NCI-H526 (cell line): ENCODE data around the gene NRP2.

Experiments
- DNase-seq, 2 experiments: peaks; one replicate each; lab custom pipeline; 2025; lab: John Stamatoyannopoulos, UW

NRP2 gene

GRCh38 chr2:205730701-205731582, 48.6 kb downstream of the NRP2 start:
- DNase-seq: peak; percentile 68 to 81

GRCh38 chr2:205731583-205731981, 49.3 kb downstream of the NRP2 start:
- no peak for DNase-seq

GRCh38 chr2:205732314-205732713, 50.0 kb downstream of the NRP2 start:
- no peak for DNase-seq

GRCh38 chr2:205733082-205733481, 50.8 kb downstream of the NRP2 start:
- DNase-seq: no peak

GRCh38 chr2:205733648-205734047, 51.3 kb downstream of the NRP2 start:
- DNase-seq: no peak

- no peak for DNase-seq
These were observed 52.2 kb downstream of the NRP2 start for GRCh38 chr2:205734436-205735037.

GRCh38 chr2:205738117-205738968, 56.0 kb downstream of the NRP2 start:
- no peak for DNase-seq

- DNase-seq: no peak
These were observed 57.3 kb downstream of the NRP2 start for GRCh38 chr2:205739620-205740019.

GRCh38 chr2:205740381-205740780, 58.1 kb downstream of the NRP2 start:
- no peak for DNase-seq

GRCh38 chr2:205741256-205741978, 59.1 kb downstream of the NRP2 start:
- DNase-seq: no peak

GRCh38 chr2:205743137-205743536, 60.8 kb downstream of the NRP2 start:
- no peak for DNase-seq

- no peak for DNase-seq
These were observed 61.8 kb downstream of the NRP2 start for GRCh38 chr2:205744074-205744591.

- no peak for DNase-seq
These were observed 63.5 kb downstream of the NRP2 start for GRCh38 chr2:205745661-205746419.

GRCh38 chr2:205746420-205746785, 64.1 kb downstream of the NRP2 start:
- no peak for DNase-seq

- DNase-seq: no peak
These were observed 65.6 kb downstream of the NRP2 start for GRCh38 chr2:205747829-205748386.

GRCh38 chr2:205748639-205749038, 66.3 kb downstream of the NRP2 start:
- DNase-seq: no peak

- no peak for DNase-seq
These were observed 66.8 kb downstream of the NRP2 start for GRCh38 chr2:205749078-205749477.

- no peak for DNase-seq
These were observed 68.5 kb downstream of the NRP2 start for GRCh38 chr2:205750797-205751196.

- no peak for DNase-seq
These were observed 69.3 kb downstream of the NRP2 start for GRCh38 chr2:205751569-205752031.

- no peak for DNase-seq
These were observed 70.1 kb downstream of the NRP2 start for GRCh38 chr2:205752296-205752820.
